HTR-8/SVneo (cell line): ENCODE measurements around the gene ZNF470.

ENCODE experiments used
- DNase-seq: peaks from one replicate; pipeline ENCODE4 v3.0.0; 2011; ENCODE audit warnings: low spot score, mixed read lengths; ENCODE audit not compliant: insufficient read length
- FAIRE-seq: peaks from 2 replicates; lab custom pipeline; 2011; peaks lifted over from hg19 to GRCh38; lab: Jason Lieb, UNC

Gene ZNF470

GRCh38 chr19:56567274-56568120, at the start of gene ZNF470:
TSS of gene ZNF470 (plus strand) at chr19:56567468. CDS start at chr19:56570312, 2,844 bp downstream.
- FAIRE-seq (peak; percentile 93), DNase-seq (peak; percentile 81)

GRCh38 chr19:56525214-56525860, 41.9 kb upstream of the ZNF470 start:
- DNase-seq (no peak), FAIRE-seq (no peak)

- DNase-seq: no peak
- FAIRE-seq: no peak
These were observed 29.8 kb upstream of the ZNF470 start for GRCh38 chr19:56537442-56537841.

- peak; percentile 64 for FAIRE-seq
- DNase-seq: peak; percentile 89
These were observed 29.0 kb upstream of the ZNF470 start for GRCh38 chr19:56538254-56538760.

GRCh38 chr19:56538761-56539263, 28.5 kb upstream of the ZNF470 start, which contains the start of gene ZFP28:
TSS of gene ZFP28 (plus strand) at chr19:56538948. CDS start at chr19:56539019, 71 bp downstream.
- FAIRE-seq (no peak), DNase-seq (peak; percentile 77)

- FAIRE-seq (no peak), DNase-seq (no peak)
These were observed 23.5 kb upstream of the ZNF470 start for GRCh38 chr19:56543776-56544175.

GRCh38 chr19:56547535-56547934, 19.7 kb upstream of the ZNF470 start:
- FAIRE-seq (no peak), DNase-seq (no peak)

- no peak for FAIRE-seq
These were observed 12.9 kb upstream of the ZNF470 start for GRCh38 chr19:56554272-56554869.

GRCh38 chr19:56562766-56563165, 4.5 kb upstream of the ZNF470 start:
- DNase-seq (no peak), FAIRE-seq (no peak)

More at GRCh38 chr19:56554272-56554869, 12.9 kb upstream of the ZNF470 start:
- no peak for DNase-seq

- FAIRE-seq (no peak), DNase-seq (peak; percentile 6)
These were observed 379 bp upstream of the ZNF470 start for GRCh38 chr19:56566904-56567273.

- DNase-seq: no peak
These were observed 5.3 kb downstream of the ZNF470 start for GRCh38 chr19:56572589-56572988.

GRCh38 chr19:56573914-56574313, 6.6 kb downstream of the ZNF470 start:
- DNase-seq (no peak), FAIRE-seq (no peak)

More at GRCh38 chr19:56572589-56572988, 5.3 kb downstream of the ZNF470 start:
- no peak for FAIRE-seq

- FAIRE-seq (no peak), DNase-seq (no peak)
These were observed 10.7 kb downstream of the ZNF470 start for GRCh38 chr19:56577719-56578602.

GRCh38 chr19:56594446-56594782, 27.1 kb downstream of the ZNF470 start:
- DNase-seq (no peak), FAIRE-seq (no peak)

GRCh38 chr19:56594783-56595547, 27.7 kb downstream of the ZNF470 start, which contains the start of gene ZNF71:
TSS of gene ZNF71 (plus strand) at chr19:56595302. CDS start at chr19:56601559, 6,257 bp downstream.
- FAIRE-seq: peak; percentile 81

GRCh38 chr19:56595548-56595899, 28.3 kb downstream of the ZNF470 start:
- FAIRE-seq (peak; percentile 93), DNase-seq (no peak)

More at GRCh38 chr19:56594783-56595547, 27.7 kb downstream of the ZNF470 start, which contains the start of gene ZNF71:
- DNase-seq: peak; percentile 91

- DNase-seq (no peak), FAIRE-seq (no peak)
These were observed 29.4 kb downstream of the ZNF470 start for GRCh38 chr19:56596676-56597075.

- no peak for FAIRE-seq
These were observed 30.4 kb downstream of the ZNF470 start for GRCh38 chr19:56597696-56598095.

GRCh38 chr19:56601375-56601774, 34.1 kb downstream of the ZNF470 start:
- DNase-seq (peak; percentile 20), FAIRE-seq (no peak)

More at GRCh38 chr19:56597696-56598095, 30.4 kb downstream of the ZNF470 start:
- no peak for DNase-seq
